AG20443 (cell line): ENCODE data around the gene CPEB2.

ENCODE experiments used
- DNase-seq: peaks from one replicate; pipeline ENCODE4 v3.0.0; 2012; ENCODE audit warnings: low spot score, mixed read lengths

The CPEB2 gene

DNA sequence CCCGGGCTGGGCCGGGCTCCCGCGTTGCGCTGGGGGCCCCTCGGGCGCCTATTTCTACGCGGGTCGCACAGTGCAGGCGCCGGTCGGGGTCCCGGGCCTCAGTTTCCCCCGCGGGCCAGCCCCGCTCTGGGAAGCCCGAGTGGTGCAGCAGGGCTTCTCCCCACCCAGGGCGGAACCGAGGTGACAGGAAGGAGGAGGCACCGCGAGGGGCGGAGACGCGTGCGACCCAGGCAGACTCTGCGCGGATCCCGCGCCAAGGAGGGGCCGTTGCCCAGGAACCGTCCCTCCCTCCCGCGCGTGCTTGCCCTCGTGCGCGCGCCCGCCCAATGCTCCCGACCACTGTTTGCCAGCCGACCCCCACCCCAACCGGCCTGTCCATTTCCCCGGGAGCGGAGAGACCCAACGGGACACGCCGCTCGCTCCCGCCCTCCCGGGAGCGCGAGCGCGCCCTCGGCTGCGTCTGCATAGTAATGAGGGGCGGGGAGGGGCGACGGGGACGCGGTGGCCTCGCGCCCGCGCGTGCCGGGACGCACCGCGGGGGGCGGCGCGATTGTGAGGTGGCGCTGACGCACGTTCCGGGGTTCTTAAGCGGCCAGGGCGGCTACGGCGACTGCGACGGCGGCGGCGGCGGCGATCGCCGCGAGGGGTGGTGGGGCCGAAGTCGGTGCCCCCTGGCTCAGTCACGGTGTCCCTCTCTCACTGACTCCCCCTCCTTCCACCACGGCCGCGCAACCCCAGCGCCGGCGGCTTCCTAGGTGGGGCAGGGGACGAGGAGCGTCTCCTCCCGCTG is at the start of gene CPEB2:
Gene CPEB2 (plus strand): TSS at position 613 of the 790 bp plus-strand sequence. CDS start 193 bp downstream, outside the sequence.
- DNase-seq = peak; percentile 95

DNA sequence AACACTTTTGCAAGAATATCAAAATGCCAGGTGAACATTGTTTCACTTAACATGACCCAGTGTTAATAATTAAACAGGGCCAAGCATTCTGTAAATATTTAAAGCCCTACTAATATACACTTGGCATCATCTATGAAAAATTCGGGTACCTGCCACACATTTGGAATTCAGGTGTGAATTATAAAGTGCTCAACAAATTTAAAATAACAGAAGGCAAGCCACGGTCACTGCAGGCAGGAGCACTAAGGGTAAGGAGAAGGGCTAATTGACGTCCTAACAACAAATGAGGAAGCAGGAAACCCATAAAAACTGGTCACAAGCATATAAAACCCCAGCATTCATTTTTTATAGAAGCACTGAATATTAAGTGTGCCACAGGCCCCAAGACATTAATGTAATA is 43.8 kb upstream of the CPEB2 start:
- DNase-seq = no peak

DNA sequence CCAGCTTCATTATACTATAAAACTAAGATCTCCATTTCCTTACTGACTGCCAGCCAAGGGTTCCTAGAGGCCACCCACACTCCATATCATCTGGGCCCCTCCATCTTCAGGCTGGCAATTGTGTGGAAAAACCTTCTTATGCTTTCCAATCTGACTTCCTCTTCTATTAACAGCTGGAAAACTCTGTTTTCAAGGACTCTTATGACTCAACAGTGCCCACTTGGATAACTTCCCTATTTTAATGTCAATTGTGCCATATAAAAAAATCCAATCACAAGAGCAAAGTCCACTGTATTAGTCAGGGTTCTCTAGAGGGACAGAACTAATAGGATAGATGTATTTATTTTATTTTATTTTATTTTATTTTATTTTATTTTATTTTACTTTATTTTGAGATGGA is 41.0 kb upstream of the CPEB2 start:
- no peak for DNase-seq

DNA sequence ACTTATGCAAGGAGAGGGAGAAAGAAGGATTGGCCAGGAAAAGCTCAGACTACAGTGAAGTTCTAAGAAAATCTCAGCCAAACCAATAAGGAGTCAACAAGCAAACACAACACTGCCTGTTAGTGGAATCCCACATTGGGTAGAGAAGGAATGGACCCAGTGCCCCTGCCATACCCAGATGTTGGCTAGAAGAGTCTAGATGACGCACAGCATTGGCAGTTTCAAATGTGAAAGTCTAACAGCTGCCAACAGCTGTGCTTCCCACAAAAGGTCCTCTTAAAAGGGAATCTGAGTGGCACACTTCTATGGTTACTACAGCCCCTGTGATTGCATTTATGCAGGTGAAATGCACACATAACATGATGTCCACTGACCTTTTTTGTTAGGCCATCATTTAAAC is 37.2 kb upstream of the CPEB2 start:
- no peak for DNase-seq

DNA sequence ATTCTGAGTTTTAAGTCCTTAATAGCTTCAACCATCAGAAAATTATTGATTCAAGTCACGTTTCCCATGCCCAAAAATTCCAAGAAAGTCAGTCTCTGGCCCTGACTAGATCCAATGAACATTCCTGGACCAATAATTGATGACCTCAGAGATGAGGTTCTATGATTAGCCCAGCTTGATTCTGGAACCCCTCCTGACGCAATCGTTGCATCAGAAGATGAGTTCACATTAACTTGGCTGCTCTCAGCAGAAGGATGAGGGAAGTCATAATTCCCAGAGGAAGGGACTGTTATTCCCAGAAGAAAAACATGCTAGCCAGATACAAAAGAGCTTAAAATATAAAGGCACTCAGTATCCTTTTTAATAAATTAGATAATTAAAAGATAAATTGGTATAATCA is 34.3 kb upstream of the CPEB2 start:
- no peak for DNase-seq

DNA sequence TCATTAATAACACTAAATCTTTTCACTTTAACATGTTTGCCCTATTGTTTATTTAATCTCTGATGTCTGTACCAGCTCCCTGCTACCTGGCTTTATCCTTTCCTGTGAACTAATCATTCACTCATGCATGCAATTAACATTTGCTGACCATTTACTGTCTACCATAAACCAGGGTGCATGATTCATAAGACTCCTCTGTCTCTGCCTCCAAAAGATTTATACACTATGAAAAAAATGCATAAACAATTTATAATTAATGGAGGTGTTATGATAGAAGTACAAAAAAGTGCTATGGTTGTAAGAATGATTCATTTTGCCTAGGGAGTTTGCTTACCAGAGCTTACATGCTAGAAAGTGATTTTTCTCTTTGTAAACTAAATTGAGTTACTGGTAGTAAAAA is 24.5 kb upstream of the CPEB2 start:
- no peak for DNase-seq

DNA sequence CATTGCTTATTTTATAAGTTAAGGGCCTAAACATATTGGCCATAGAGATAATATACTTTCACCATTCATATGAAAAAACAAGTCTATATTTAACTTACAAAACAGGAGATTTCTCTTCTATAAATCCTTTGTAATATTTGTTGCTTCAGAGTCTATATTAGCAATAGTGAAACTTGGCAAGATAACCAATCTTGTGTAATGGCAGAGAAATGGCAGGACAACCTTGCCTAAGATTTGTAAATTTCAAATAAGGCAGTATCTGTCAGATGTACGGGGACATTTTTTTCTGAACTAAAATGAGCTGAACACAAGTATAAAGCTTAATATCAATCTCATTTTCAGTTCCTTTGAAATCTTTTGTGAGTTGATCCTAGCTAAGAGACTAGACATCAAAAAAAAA is 17.8 kb upstream of the CPEB2 start:
- DNase-seq = no peak

DNA sequence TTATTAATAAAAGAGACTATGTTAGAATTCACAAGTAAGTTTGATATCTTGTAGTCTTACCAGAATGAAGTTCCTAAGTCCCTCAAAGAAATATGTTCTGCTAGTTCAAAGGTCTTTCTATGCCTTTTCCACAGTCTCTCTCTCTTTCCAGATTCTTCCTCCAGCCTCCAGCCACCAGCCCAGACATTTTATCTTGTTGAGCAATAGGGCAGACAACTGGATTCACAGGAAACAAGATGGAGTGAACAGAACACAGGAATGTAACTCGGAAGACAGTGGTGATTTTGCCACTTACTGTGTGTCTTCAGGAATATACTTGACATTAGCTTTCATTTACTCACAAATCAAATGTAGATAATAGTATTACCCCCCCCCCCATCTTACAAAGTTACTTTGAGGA is 17.1 kb upstream of the CPEB2 start:
- no peak for DNase-seq

DNA sequence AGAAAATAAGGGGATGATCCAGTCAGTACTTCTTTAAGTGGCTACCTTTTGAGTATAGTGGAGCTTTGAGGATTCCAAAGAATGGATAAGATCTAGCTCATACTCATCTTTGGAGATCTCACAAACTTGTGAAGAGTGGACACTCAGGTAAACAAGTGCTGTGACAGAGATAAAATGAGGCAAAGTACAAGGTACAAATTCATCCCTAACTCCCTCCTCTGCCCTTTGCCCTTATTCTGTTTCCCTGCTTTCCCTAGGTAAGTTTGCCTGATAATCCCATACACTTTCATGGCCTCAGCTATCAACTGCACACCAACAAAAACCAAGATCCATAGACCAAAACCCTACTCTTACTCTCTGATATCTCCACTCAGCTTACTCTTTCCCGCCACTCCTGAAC is 16.4 kb upstream of the CPEB2 start:
- no peak for DNase-seq

DNA sequence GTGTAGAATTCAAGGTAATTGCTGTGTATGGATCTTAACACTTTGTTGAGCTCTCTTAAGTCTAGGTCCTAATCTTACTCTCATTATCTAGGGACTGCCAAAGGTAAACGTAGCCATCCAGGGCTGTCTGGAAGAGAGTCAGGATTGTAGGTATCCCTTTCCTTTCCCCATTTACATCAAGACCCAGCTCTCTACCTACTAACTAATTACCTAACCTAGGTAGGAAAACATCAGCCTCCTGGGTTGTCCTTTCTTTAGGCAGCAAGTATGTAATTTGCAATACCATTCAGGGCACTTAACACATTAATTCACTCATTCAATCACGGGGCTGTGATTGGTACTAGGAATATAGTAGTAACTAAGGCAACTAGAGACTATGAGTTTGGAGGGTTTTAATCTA is 15.2 kb upstream of the CPEB2 start:
- no peak for DNase-seq

DNA sequence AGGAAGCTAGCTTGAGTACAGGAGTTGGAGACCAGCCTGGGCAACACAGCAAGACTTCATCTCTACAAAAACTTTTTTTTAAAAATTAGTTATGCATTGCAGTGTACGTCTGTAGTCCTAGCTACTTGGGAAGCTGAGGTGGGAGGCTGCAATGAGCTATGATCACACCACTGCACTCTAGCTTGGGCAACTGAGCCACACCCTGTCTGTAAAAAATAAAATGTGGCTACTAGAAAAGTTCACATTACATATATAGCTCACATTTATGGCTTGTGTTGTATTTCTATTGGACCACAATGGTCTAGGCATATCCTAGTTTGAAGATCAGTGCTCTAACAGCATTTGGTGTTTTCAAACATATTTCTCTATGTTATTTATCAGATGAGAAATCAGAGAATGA is 11.8 kb upstream of the CPEB2 start:
- no peak for DNase-seq

DNA sequence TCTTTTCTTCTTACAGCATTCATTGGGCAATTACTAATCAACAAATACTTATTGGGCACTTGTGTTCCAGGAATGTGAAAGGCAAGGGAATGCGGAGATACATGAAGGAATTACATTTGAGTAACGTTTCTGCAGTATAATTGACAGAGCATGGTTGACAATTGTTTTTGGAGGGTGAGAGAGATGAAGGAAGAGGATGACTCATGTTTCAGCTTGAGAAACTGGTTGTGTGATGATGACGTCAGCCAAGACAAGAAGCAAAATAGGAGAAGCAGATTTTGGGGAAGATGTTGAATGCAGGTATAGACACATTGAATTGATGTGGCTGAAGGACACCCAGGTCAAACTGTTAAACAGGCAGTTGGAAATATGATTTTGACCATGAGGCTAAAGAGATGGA is 8.0 kb upstream of the CPEB2 start:
- DNase-seq = peak; percentile 8

DNA sequence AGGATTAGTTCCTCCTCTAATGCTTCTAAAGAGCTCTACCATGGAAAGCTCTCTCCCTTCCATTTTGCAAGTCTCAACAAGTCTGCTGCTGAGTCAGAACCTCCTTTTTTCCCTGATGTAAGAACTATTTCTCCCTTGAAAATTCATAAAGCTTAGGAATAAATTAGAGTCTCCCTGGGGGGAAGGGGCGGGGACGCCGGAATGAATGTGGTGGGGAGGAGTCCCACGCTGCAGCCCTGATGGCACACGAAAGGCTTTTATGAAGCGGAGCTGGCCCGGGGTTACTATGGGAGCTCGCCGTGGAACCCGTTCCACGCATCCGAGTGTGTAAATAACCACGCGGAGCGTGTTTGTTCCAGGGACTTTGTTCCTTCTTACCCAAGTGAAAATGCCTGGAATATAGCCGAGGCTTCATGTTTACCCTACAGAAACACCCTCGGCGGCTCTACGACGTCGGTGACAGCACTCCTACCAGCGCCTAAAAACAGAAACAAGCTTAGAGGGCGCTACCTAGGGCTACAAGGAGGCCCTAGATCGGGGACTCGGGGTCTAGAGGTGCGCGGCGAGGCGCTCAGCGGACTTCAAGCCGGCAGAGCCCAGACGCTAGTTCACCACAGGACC is 923 bp upstream of the CPEB2 start:
- peak; percentile 81 for DNase-seq

DNA sequence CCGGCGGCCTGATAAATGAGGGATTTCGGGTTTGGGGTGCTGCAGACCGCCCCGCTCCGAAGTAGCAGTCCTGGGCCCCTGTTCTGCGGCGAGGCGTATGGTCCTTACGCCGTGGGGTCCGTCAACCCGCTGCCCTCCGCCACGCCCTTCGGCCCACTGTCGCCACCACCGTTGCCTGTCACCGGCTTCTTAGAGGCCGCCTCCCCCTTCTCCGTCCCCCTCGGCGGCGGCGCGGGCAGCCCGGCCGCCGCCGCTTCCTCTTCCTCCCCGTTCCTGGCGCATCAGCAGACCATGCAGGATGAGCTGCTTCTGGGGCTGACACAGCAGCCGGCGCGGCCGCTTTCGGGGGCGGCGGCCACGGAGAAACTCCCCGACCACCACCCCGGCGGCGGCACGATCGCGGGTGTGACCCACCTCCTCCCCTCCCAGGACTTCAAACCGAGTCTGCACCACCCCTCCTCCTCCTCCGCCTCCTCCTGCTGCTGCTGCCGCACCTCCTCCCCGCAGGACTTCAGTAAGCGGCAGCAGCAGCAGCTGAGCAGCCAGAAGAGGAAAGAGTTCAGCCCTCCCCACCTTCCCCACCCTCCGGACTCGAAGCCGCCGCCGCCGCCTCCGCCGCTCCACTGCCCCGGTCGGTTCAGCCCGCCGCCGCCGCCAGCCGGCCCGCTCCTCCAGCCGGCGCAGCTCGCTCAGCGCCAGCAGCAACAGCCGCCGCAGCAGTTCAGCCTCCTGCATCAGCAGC is 549 bp downstream of the CPEB2 start:
- DNase-seq = peak; percentile 73

DNA sequence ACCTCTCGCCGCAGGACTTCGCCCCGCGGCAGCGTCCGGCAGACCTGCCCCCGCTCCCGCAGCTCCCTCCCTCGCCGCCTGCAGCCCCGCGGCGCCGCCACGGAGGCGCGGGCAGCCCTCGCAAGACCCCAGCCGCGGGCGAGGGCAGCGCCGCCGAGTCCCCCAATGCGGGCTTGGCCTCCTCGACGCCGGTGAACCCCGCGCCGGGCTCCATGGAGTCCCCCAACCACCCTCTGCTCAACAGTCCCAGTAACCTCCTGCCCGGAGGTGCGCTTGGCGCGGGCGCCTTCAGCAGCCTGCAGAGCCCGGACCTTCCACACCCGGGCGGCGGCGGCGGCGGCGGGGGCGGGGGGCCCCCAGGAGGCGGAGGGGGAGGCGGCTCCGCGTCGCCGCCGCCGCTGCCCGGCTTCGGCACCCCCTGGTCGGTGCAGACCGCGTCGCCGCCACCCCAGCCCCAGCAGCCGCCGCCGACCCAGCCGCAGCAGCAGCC is 1.2 kb downstream of the CPEB2 start:
- peak; percentile 58 for DNase-seq

DNA sequence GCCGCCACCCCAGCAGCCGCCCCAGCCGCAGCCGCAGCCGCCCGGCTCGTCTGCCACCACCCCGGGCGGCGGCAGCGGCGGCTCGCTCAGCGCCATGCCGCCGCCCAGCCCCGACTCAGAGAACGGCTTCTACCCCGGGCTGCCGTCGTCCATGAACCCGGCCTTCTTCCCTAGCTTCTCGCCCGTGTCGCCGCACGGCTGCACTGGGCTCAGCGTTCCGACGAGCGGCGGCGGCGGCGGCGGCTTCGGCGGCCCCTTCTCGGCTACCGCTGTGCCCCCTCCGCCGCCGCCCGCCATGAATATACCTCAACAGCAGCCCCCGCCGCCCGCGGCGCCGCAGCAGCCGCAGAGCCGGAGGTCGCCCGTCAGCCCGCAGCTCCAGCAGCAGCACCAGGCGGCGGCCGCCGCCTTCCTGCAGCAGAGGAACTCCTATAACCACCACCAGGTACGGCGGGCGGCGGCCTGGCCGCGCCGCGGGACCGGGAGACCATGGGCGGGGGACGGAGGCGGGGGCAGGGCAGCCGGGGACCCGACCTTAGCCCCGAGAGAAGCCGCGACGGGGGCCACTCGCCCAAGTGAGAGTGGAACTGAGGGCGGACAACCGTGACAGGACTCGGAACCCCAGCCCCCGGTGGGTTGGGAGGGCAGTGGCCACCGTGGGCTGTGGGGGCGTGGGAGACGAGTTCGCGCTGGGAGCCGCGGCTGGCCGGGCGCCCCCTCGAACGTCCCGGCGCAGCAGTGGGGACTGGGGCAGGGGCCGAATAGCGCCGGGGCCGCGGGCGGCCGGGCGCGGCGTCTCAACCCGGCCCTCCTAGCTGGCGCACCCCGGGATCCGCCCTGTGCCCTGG is 1.8 kb downstream of the CPEB2 start:
- DNase-seq = peak; percentile 33

DNA sequence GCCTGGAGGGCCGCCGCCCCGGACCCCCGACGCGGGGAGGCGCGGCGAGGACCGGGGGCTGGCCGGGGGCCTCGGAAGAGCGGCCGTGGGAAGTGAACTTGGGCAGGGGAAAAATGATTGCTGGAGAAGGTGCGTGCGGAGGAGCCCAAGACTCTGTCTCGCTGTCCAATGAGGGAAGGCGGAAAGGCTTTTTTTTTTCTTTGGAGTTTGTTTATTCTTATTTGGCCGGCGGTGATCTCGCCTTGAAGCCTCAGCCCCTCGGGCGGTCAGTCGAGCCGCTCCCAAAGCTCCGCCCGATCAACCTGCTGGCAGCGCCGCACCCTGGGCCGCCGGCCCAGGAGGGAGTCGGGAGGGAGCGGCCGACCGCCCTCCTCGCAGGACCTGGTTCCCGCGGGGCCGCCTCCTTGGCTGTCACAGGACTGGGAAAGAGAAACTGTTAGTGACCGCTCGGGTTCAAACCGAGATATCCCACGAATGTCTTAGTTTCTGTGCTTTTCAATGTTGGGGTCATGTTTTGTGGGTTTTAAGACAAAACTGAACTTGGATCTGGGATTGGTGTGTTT is 2.5 kb downstream of the CPEB2 start:
- peak; percentile 72 for DNase-seq

DNA sequence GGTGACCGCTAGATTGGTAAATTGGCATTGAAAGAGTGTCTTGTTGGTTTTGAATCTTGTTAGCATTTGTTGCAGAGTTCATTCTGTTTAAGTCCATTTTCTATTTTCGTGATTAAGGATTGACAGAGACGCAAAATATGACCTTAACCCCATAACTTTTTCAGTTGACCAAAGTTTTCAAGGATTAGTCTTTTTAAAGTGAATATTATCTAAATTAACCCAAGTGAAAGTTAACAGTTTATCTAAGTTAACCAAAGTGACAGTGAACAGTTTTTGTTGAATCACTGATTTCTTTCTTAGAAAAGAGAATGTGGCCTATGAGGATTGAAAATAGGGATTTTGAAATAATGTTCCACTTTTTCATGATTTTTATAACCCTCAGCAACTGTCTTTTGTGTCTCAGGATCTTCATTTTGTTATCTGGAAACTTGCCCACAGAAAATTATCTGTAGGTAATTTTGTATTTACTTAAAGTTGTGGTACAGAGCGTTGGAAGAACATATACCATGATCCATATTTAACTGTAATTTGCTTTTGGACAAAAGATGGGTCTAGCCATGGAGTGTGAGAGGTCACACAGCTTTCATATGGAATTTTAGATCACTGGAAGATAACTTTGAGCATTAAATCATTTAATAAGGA is 3.3 kb downstream of the CPEB2 start:
- no peak for DNase-seq

DNA sequence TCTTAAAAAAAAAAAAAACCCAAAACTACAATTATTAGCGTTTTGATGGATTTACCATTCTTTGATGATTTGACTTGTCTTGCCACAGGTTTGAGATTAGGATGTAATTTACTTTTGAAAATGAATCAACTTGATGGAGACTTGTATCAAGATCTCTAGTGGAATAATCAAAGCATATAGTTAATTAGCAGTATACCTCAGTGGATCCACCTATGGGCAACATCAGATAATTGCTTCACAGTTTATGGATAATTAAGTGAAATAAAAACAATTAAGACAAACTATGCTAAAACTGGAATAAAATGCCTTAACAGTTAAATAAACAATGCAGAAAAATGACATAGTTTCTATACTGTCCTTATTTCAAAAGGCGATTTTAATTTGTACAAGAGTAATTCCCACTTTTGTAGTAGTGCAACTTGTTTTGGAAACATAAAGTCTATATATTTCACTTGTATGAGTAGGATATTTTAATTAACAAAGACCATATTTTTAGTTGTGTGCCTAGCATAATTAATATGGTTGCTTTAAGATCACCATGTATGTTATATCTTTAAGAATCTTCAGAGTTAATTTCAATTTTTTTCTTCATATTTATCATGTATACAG is 4.2 kb downstream of the CPEB2 start:
- no peak for DNase-seq

DNA sequence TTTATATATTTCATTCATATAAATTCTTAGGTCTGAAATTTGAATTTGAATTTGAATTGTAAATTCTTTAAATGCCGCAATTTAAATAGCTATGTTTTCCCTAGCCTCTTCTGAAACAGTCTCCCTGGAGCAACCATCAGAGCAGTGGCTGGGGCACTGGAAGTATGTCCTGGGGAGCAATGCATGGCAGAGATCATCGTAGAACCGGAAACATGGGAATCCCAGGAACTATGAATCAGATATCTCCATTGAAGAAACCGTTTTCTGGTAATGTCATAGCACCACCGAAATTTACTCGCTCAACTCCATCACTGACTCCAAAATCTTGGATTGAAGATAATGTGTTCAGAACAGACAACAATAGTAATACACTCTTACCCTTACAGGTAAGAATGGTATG is 4.9 kb downstream of the CPEB2 start:
- DNase-seq = no peak
